NCI-H1436 treated with DMSO at 0.1 percent for 48 hours (cell line): Measurements from ENCODE around the gene HOXC12.

Source experiments
- DNase-seq: peaks from one replicate; lab custom pipeline; 2025; lab: John Stamatoyannopoulos, UW

The HOXC12 gene

GRCh38 chr12:53972152-53972702 lies 17.5 kb downstream of the HOXC12 start:
- no peak for DNase-seq

GRCh38 chr12:53972722-53973235 lies 18.1 kb downstream of the HOXC12 start, which contains the start of gene HOXC11:
Gene HOXC11 (plus strand): TSS chr12:53973126. CDS start chr12:53973242, 116 bp downstream.
- DNase-seq = no peak

- DNase-seq = no peak
Observed at GRCh38 chr12:53973236-53974042, 18.7 kb downstream of the HOXC12 start.

GRCh38 chr12:53974084-53975063 lies 19.7 kb downstream of the HOXC12 start, which contains the start of gene HOTAIR:
Gene HOTAIR (minus strand): TSS chr12:53974954.
- no peak for DNase-seq

GRCh38 chr12:53975064-53975471 lies 20.4 kb downstream of the HOXC12 start:
- no peak for DNase-seq

GRCh38 chr12:53975479-53976152 lies 20.9 kb downstream of the HOXC12 start:
- no peak for DNase-seq

- no peak for DNase-seq
Observed at GRCh38 chr12:53976172-53976822, 21.6 kb downstream of the HOXC12 start.

GRCh38 chr12:53976823-53977595 lies 22.3 kb downstream of the HOXC12 start:
- DNase-seq = no peak

- no peak for DNase-seq
Observed at GRCh38 chr12:53977596-53978445, 23.1 kb downstream of the HOXC12 start.

GRCh38 chr12:53978477-53979356 lies 24.0 kb downstream of the HOXC12 start:
- DNase-seq = no peak

- DNase-seq = no peak
Observed at GRCh38 chr12:53980104-53980801, 25.6 kb downstream of the HOXC12 start.

GRCh38 chr12:53980802-53981496 lies 26.2 kb downstream of the HOXC12 start:
- DNase-seq = no peak

GRCh38 chr12:53981634-53982565 lies 27.2 kb downstream of the HOXC12 start:
- DNase-seq = no peak

GRCh38 chr12:53982648-53983567 lies 28.2 kb downstream of the HOXC12 start:
- DNase-seq = no peak

GRCh38 chr12:53983568-53983949 lies 28.9 kb downstream of the HOXC12 start:
- DNase-seq = no peak
